ENCODE results near the gene HIP1.

DNA sequence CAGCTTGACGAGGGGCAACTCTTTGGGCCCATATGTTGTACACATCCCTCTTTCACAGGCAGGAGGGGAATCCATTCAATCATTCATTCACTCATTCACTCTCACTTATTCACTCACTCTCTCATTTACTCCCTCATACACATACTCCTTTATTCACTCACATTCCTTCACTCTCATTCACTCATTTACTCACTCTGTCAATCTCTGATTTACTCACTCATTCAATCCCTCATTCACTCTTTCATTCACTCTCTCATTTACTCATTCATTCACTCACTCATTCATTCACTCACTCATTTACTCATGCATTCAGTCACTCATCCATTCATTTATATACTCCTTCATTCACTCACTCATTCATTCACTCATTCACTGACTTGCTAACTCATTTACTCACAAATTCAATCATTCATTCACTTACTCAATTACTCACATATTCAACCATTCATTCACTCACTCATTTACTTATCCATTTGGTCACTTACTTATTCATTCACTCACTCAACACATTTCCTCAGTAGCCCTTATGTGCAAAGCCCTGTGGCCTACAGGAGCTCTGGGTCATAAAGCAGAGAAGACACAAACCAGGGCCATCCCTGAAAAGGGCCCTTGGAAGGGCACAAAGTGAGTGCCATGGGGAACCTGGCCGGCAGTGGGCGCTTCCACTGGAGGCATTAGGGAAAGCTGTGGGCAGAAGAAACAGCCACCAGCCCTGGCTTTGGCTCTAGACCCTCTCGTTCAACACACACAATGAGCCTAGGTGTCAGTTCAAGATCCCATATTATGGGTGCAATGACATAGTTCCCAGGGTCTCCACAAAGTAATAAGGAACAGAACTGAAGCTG lies 26.0 kb downstream of the HIP1 start:
- TF ChIP-seq SMC3 (IDR thresholded peaks at IDR 0.05; ENCODE audit: low read depth, low read length) (no peak), POLR2A (IDR thresholded peaks at IDR 0.05; ENCODE audit: low read depth, low read length) (no peak), MXI1 (IDR thresholded peaks at IDR 0.05; ENCODE audit: borderline replicate concordance, low read depth, low read length) (no peak), RFX5 (IDR thresholded peaks at IDR 0.05; ENCODE audit: low read depth, low read length) (no peak), RAD21 (IDR thresholded peaks at IDR 0.05; ENCODE audit: low read length) (no peak), MAZ (IDR thresholded peaks at IDR 0.05; ENCODE audit: borderline replicate concordance, low read depth, low read length) (no peak), FOS (IDR thresholded peaks at IDR 0.05; ENCODE audit: low read depth, low read length) (no peak), MAFK (IDR thresholded peaks at IDR 0.05; ENCODE audit: low read depth, low read length) (no peak)
- TF ChIP-seq, protein P1, sequence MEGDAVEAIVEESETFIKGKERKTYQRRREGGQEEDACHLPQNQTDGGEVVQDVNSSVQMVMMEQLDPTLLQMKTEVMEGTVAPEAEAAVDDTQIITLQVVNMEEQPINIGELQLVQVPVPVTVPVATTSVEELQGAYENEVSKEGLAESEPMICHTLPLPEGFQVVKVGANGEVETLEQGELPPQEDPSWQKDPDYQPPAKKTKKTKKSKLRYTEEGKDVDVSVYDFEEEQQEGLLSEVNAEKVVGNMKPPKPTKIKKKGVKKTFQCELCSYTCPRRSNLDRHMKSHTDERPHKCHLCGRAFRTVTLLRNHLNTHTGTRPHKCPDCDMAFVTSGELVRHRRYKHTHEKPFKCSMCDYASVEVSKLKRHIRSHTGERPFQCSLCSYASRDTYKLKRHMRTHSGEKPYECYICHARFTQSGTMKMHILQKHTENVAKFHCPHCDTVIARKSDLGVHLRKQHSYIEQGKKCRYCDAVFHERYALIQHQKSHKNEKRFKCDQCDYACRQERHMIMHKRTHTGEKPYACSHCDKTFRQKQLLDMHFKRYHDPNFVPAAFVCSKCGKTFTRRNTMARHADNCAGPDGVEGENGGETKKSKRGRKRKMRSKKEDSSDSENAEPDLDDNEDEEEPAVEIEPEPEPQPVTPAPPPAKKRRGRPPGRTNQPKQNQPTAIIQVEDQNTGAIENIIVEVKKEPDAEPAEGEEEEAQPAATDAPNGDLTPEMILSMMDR (conservative IDR thresholded peaks at IDR 0.05; ENCODE audit: low read depth, low read length) = no peak
- TF ChIP-seq, protein P2, sequence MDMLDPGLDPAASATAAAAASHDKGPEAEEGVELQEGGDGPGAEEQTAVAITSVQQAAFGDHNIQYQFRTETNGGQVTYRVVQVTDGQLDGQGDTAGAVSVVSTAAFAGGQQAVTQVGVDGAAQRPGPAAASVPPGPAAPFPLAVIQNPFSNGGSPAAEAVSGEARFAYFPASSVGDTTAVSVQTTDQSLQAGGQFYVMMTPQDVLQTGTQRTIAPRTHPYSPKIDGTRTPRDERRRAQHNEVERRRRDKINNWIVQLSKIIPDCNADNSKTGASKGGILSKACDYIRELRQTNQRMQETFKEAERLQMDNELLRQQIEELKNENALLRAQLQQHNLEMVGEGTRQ (IDR thresholded peaks at IDR 0.05; ENCODE audit: low read depth, low read length) = no peak
- TF ChIP-seq, protein P3, sequence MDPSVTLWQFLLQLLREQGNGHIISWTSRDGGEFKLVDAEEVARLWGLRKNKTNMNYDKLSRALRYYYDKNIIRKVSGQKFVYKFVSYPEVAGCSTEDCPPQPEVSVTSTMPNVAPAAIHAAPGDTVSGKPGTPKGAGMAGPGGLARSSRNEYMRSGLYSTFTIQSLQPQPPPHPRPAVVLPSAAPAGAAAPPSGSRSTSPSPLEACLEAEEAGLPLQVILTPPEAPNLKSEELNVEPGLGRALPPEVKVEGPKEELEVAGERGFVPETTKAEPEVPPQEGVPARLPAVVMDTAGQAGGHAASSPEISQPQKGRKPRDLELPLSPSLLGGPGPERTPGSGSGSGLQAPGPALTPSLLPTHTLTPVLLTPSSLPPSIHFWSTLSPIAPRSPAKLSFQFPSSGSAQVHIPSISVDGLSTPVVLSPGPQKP (IDR thresholded peaks at IDR 0.05; ENCODE audit: borderline replicate concordance, low read depth, low read length) = no peak
